HEK293T (cell line): ENCODE results near the gene ACVR1.

Experiments
- ARNT ChIP-seq: fragments of 450-650 bp; IDR thresholded peaks from 2 replicates; pipeline ENCODE4 v1.6.1; 2017; ENCODE audit warnings: mild to moderate bottlenecking
- BHLHE40 ChIP-seq: fragments of 450-650 bp; IDR thresholded peaks from 2 replicates; pipeline ENCODE4 v1.6.1; 2016; ENCODE audit warnings: mild to moderate bottlenecking, moderate library complexity, borderline replicate concordance
- CTBP1 ChIP-seq: fragments of 450-650 bp; IDR thresholded peaks from 2 replicates; pipeline ENCODE4 v1.6.1; 2016; ENCODE audit warnings: borderline replicate concordance
- ELF4 ChIP-seq: fragments of 450-650 bp; IDR thresholded peaks from 2 replicates; pipeline ENCODE4 v1.6.1; 2017; ENCODE audit warnings: antibody characterized with exemption
- FOXA1 ChIP-seq: fragments of 450-650 bp; IDR thresholded peaks from 2 replicates; pipeline ENCODE4 v1.6.1; 2016; ENCODE audit warnings: mild to moderate bottlenecking
- FOXM1 ChIP-seq: fragments of 450-650 bp; IDR thresholded peaks from 2 replicates; pipeline ENCODE4 v1.6.1; 2017; ENCODE audit warnings: mild to moderate bottlenecking, borderline replicate concordance
- L3MBTL2 ChIP-seq: fragments of 450-650 bp; conservative IDR thresholded peaks from 2 replicates; pipeline ENCODE4 v1.6.1; 2016; ENCODE audit warnings: mild to moderate bottlenecking
- NFRKB ChIP-seq: fragments of 450-650 bp; IDR thresholded peaks from 2 replicates; pipeline ENCODE4 v1.6.1; 2016; ENCODE audit warnings: mild to moderate bottlenecking, moderate library complexity
- PKNOX1 ChIP-seq: fragments of 450-650 bp; IDR thresholded peaks from 2 replicates; pipeline ENCODE4 v1.6.1; 2016
- SP1 ChIP-seq: fragments of 450-650 bp; IDR thresholded peaks from 2 replicates; pipeline ENCODE4 v1.6.1; 2017
- SUZ12 ChIP-seq: fragments of 450-650 bp; IDR thresholded peaks from 2 replicates; pipeline ENCODE4 v1.6.1; 2016; ENCODE audit warnings: mild to moderate bottlenecking
- TARDBP ChIP-seq: fragments of 450-650 bp; IDR thresholded peaks from 2 replicates; pipeline ENCODE4 v1.6.1; 2016
- ZNF384 ChIP-seq: fragments of 450-650 bp; IDR thresholded peaks from 2 replicates; pipeline ENCODE4 v1.6.1; 2016

DNA sequence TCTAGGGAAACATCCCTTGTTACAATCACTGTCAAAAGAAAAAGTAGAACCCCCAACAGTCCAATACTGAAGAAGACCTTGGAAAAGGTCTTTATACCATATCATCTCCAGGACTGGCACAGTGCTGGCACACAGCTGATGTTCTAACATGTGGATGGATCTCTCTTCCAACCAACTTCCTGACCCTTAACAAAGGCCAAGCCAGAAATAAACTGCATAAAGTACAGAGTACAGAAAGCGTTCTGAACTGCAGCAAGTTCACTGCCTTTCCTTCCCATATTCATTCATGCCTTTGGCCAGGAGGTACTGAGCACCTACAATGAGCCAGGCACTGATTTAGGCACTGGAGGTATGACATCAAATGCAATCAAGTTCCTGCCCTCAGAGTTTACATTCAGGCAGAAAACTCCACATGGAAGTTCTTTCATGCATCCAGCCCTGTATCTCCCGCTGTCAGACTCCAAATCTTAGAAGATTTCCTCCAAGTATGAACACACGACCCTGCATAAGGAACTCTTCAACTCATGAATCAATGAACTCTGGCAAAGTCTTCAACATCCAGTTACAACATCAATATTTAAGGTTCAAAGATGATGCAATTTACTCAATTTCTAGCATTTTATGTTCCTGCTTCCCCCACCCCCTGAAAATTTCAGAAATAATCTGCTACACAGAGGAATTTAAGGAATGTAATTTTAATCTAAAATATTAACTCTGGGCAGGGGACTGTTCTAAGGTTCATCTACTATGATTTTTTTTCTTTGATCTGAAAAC lies 33.8 kb downstream of the ACVR1 start:
- TF ChIP-seq ZNF384: no peak
- TF ChIP-seq NFRKB: no peak
- TF ChIP-seq SUZ12: no peak
- no peak for TF ChIP-seq SP1
- TF ChIP-seq TARDBP: no peak
- no peak for TF ChIP-seq BHLHE40
- TF ChIP-seq ARNT: no peak
- no peak for TF ChIP-seq ELF4
- TF ChIP-seq PKNOX1: no peak
- TF ChIP-seq FOXM1: no peak
- no peak for TF ChIP-seq L3MBTL2
- TF ChIP-seq CTBP1: no peak
- TF ChIP-seq FOXA1: no peak
